Thyroid gland (tissue), 4 donors: ENCODE measurements around the gene IGFBP5. TPM values are rescaled to one million over a fixed set of nuclear protein-coding genes. Genes with fewer than 3 reads are reported as not detected.

Experiments used
- DNase-seq, 2 donors: peaks; one replicate each; pipeline ENCODE4 v3.0.0-alpha.2; 2019
- H3K27ac ChIP-seq, 3 donors: fragments of 200-600 bp; sonication (generic); 1 replicate in 2 of 3; 2 replicates in 1 of 3; pipeline ENCODE4 v1.5.1; 2016 to 2019; ENCODE audit warnings: mild to moderate bottlenecking in 1 of 3, moderate library complexity in 1 of 3
- H3K27me3 ChIP-seq: fragments of 200-600 bp; sonication (generic); one replicate; pipeline ENCODE4 v1.5.1; 2019
- H3K36me3 ChIP-seq, 2 donors: fragments of 200-600 bp; sonication (generic); one replicate each; pipeline ENCODE4 v1.5.1; 2016 to 2019
- H3K4me1 ChIP-seq, 2 donors: fragments of 200-600 bp; sonication (generic); one replicate each; pipeline ENCODE4 v1.5.1; 2017 to 2019
- H3K4me3 ChIP-seq, 3 donors: fragments of 200-600 bp; sonication (generic); replicated peaks in 1 of 3; 1 replicate in 2 of 3; 2 replicates in 1 of 3; pipeline ENCODE4 v1.5.1; 2016; ENCODE audit warnings: mild to moderate bottlenecking in 1 of 3
- H3K9me3 ChIP-seq: fragments of 200-600 bp; sonication (generic); one replicate; pipeline ENCODE4 v1.5.1; 2017
- CTCF ChIP-seq, 6 experiments: fragments of 200-600 bp in 3 of 6; fragments of 450-650 bp in 3 of 6; sonication (generic) in 3 of 6; IDR thresholded peaks; one replicate each; pipeline ENCODE4 v1.5.1; 2016 to 2019; ENCODE audit warnings: antibody characterized with exemption in 6 of 6, mild to moderate bottlenecking in 2 of 6, inconsistent platforms in 1 of 6, moderate library complexity in 1 of 6
- POLR2A ChIP-seq, 2 donors: fragments of 450-650 bp; IDR thresholded peaks; one replicate each; pipeline ENCODE4 v1.6.1; 2017; ENCODE audit warnings: antibody characterized with exemption in 2 of 2, mild to moderate bottlenecking in 2 of 2, moderate library complexity in 1 of 2
- WGBS, 2 donors: methylation state at CpG; one replicate each; pipeline ENCODE4 v1.1.5; 2017; 5-methylcytosine and 5-hydroxymethylcytosine counted together
- intact Hi-C: fragments of 100-400 bp; cut with DNase I; formaldehyde crosslinking; loops from one replicate; pipeline ENCODE4 v1.15.1; 2023
- total RNA-seq, 4 donors: library from RNA; depleted of rRNA; stranded (reverse); fragments of >200 nt; gene quantifications; one replicate each; pipeline ENCODE4 v1.2.3, GENCODE V29; 2016

The IGFBP5 gene
- total RNA-seq, 4 donors from 2014 or later = 704 to 1,519 (median 952) TPM

DNA sequence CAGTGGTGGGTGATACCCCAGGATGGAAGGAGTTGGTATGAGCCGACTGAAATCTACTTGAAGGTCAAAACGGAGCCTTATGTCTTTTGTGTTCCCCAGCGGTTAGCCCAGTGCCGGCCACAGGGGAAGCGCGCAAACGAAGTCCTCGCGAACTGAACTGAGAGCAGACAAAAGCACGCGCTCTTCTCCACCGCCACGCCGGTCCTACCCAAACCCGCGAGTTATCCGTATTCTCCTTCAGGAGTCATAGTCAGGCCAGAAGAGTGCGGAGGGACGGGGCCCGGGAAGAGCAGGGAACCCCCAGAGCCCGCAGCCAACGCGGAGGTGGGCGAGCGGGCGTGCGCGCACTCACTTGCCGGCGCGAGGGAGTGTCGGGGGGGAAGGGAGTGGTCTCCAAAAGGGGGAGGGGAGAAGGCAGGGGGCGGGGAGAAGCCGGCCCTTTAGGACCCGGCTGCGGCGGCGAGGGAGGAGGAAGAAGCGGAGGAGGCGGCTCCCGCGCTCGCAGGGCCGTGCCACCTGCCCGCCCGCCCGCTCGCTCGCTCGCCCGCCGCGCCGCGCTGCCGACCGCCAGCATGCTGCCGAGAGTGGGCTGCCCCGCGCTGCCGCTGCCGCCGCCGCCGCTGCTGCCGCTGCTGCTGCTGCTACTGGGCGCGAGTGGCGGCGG lies 62.3 kb downstream of the IGFBP5 start, which contains the start of gene IGFBP2:
Gene IGFBP2 (plus strand): TSS at position 469 of the 664 bp plus-strand sequence. CDS start 104 bp downstream, at position 573.
- TF ChIP-seq POLR2A (IDR thresholded peaks at IDR 0.05) (peak in 1 of 2 donors; percentile 40), CTCF (IDR thresholded peaks at IDR 0.05) (no peak)
- Histone ChIP-seq H3K36me3 (no peaks in the 10 kb centered on the region), H3K4me3 (peak within 1 kb of the TSS in 2 of 3 donors; percentile 37 to 47), H3K27ac (no peak within 1 kb of the TSS), H3K4me1 (peaks cover 8 to 23% of the 10 kb centered on the region in 2 donors), H3K27me3 (no peaks in the 10 kb centered on the region), H3K9me3 (no peaks in the 10 kb centered on the region)
- intact Hi-C loops = no loop called here
- WGBS, 2 donors = 0 to 2% methylated on average over 1 to 39 of the region's 70 CpGs
- DNase-seq = peak; percentile 25 to 32

DNA sequence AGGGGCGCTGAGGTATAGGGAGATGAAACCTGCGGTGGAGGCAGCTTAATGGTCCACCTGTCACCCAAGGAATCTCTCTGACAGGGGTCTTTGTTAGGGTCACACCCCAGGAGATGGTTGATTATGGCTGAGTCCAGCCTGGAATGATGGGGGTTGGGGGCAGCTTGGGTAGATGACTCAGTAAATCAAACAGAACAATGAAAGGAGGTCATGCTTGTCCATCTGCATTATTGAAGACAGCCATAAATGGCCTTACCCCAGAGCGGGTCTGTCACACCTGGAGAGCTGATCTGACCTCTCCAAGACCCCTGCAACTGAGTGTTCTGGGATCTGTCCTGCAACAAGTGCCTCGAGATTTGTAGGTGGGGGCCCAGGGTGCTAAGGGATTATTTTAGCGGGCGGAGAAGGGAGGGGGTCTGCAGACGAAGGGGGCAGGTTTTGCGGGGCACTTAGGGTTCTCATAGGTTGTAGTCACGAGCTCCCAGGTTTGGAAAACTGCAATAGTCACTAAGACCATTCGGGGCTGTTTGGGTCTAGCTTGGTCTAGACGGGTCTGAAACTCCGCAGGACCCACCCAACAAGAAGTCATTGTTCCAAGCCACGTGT lies 62.9 kb downstream of the IGFBP5 start:
- Histone ChIP-seq H3K27me3 (no peaks in the 10 kb centered on the region), H3K27ac (no peak overlapping the region), H3K4me1 (peaks cover 8 to 23% of the 10 kb centered on the region in 2 donors), H3K4me3 (no peak overlapping the region), H3K9me3 (no peaks in the 10 kb centered on the region), H3K36me3 (no peaks in the 10 kb centered on the region)
- DNase-seq = no peak
- 41 to 45% methylated on average over 12 to 13 of the region's 13 CpGs for WGBS, 2 donors
- intact Hi-C loops = no loop called here
- no peak for TF ChIP-seq POLR2A (IDR thresholded peaks at IDR 0.05)
- no peak for TF ChIP-seq CTCF (IDR thresholded peaks at IDR 0.05)

GRCh38 chr2:216629784-216630183 lies 65.6 kb downstream of the IGFBP5 start:
- Histone ChIP-seq H3K27ac (no peak overlapping the region), H3K36me3 (no peaks in the 10 kb centered on the region), H3K27me3 (no peaks in the 10 kb centered on the region), H3K9me3 (no peaks in the 10 kb centered on the region), H3K4me3 (no peak overlapping the region), H3K4me1 (peaks cover 8 to 15% of the 10 kb centered on the region in 2 donors)
- intact Hi-C loops = no loop called here
- TF ChIP-seq CTCF (IDR thresholded peaks at IDR 0.05) (no peak), POLR2A (IDR thresholded peaks at IDR 0.05) (no peak)
- 87 to 88% methylated on average over 4 of the region's 4 CpGs for WGBS, 2 donors
- DNase-seq = no peak

GRCh38 chr2:216626875-216627245 lies 68.5 kb downstream of the IGFBP5 start:
- Histone ChIP-seq H3K36me3 (no peaks in the 10 kb centered on the region), H3K27me3 (no peaks in the 10 kb centered on the region), H3K4me1 (no peaks in the 10 kb centered on the region), H3K27ac (no peak overlapping the region), H3K4me3 (no peak overlapping the region), H3K9me3 (no peaks in the 10 kb centered on the region)
- no peak for DNase-seq
- TF ChIP-seq POLR2A (IDR thresholded peaks at IDR 0.05) (no peak), CTCF (IDR thresholded peaks at IDR 0.05) (no peak)
- intact Hi-C loops = no loop called here
- 59 to 62% methylated on average over 2 of the region's 2 CpGs for WGBS, 2 donors

DNA sequence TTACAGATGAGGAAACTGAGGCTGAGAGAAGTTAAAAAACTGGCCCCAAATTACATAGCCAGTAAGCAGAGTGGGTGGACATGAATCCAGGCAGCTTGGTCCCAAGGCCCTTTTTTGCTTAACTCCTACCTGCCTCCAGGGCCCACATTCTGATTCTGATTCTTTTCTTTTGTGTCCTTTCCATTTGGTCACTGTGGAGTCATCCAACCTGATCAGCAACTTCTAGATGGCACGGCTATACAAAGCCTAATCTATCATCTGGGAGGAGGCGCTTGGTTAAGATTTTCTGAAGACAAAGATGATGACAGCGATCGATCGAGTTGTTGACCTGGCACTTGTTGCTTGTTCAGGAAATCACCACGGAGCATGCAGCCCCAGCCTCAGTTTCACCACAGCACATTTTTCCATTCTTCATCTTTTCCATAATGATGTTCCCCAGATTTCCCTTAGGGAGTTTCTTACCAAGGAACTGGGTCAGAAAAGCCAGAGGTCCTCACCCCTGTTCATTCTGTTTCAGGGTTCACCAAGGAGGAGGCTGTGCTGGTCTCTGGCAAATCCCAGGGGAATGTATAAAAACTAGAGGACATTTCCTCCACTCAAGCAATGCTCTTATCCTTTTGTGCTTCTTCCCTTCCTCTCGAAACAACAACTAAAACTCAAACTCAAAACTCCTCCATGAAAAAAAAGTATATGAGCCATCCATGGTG lies 69.0 kb downstream of the IGFBP5 start:
- H3K9me3 ChIP-seq = no peaks in the 10 kb centered on the region
- H3K27ac ChIP-seq = no peak overlapping the region
- intact Hi-C loops = no loop called here
- no peaks in the 10 kb centered on the region for H3K36me3 ChIP-seq
- 74 to 79% methylated on average over 7 of the region's 7 CpGs for WGBS, 2 donors
- no peaks in the 10 kb centered on the region for H3K4me1 ChIP-seq
- DNase-seq = no peak
- H3K4me3 ChIP-seq = no peak overlapping the region
- TF ChIP-seq CTCF (IDR thresholded peaks at IDR 0.05) (no peak), POLR2A (IDR thresholded peaks at IDR 0.05) (no peak)
- H3K27me3 ChIP-seq = no peaks in the 10 kb centered on the region
